IPS-NIHi11 (cell line): Measurements from ENCODE around the gene NDUFS6.

Experiments
- DNase-seq: peaks from one replicate; pipeline ENCODE4 v3.0.0; 2012; ENCODE audit warnings: mixed read lengths, low spot score

NDUFS6 gene

GRCh38 chr5:1817261-1818043, 16.2 kb downstream of the NDUFS6 start:
- no peak for DNase-seq

GRCh38 chr5:1818784-1819183, 17.6 kb downstream of the NDUFS6 start:
- DNase-seq: no peak

GRCh38 chr5:1819458-1819857, 18.3 kb downstream of the NDUFS6 start:
- DNase-seq: no peak

DNA sequence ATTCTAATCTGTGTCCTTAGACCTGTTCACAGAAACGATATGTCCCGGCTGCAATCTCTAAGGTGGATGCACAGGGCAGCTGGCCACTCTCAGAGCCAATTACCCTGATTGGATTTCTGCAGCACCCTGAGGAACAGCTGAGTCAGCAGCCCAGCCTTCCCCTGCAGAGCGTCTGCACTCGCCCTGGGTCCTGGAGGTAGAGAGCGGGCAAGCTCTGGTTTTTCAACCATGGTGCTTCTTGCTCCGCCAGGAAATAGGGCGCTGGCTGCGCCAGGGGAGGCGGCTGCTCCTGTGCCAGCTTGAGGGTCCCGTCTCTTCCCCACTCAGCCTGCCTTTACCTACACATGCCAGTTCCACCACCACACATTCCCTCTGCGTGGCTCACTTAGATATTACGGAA, 19.2 kb downstream of the NDUFS6 start:
- DNase-seq: no peak

DNA sequence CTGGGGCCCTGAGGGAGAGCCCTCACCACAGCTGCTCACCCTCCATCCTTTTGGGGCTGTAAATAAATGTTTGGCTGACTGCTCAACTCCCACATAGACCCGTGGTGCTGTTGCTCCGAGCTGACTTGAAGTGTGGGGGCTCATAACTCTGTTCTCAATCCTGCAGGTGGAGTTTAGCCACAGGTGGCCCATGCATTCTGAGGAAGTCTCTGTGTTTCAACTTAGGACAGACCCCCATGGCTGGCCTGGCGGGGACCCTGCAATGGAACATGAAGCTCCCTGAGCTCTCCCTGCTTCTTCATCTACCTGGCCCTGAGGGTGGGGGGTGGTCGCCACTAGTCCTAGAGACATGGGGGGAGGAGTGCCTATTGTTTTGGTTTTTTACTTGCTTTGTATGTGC, 19.7 kb downstream of the NDUFS6 start:
- DNase-seq: no peak

- no peak for DNase-seq
Observed at GRCh38 chr5:1821862-1822261, 20.7 kb downstream of the NDUFS6 start.

DNA sequence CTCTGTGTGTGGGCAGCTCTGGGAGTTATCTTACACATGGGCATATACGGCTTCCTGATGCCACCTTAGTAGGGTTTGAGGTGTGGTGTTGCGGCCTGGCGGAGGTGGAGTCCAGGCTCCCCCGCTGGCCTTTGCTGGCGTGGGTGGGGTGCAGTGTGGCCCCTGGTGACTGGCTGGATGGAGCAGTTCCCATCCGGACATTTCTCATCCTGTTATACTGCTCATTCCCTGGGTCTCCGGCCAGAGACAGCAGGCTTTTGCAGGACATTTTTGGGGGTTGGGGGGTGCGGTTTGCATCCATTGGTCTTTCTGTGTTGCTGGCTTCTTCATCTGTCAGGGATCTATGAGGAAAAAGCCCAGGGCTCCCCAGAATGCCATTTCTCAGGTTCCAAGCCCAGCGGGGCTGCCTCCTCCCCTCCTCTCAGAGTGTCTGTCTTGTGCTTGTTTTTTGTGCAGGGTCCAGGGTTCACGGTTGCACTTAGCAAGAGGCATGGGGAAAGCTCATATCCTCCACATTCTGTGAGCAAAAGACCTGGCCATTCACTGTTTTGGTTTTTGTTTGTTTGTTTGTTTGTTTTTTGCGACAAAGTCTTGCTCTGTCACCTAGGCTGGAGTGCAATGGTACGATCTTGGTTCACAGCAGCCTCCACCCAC, 22.3 kb downstream of the NDUFS6 start:
- no peak for DNase-seq

DNA sequence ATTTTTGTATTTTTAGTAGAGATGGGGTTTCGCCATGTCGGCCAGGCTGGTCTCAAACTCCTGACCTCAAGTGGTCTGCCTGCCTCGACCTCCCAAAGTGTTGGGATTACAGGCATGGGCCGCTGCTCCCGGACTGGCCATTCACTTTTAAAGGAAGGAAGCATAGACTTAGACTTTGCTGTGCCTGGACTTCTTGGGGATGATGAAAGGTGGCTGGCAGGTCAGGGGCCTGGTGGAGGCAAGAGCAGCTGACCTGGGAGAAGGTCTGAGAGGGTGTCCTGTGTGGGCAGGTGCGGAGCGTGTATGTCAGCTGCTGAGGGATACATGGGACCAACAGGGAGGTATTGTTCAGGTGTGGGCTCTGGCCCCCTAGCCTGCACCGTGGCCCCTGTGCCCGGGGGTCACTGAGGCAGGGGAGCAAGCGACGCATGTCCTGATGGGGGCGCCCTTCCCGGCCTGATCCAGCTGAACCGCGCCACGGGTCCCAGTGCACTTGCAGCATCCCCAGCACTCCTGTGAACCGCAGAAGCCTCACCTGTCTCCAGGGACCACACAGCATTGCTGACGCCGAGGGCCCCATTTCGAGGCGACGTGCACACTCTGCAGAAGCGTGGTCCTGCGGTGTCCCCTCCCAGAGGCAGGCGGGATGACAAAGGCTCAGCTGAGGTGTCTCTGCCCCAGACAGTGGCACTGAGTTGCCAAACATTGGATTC, 23.1 kb downstream of the NDUFS6 start:
- no peak for DNase-seq

DNA sequence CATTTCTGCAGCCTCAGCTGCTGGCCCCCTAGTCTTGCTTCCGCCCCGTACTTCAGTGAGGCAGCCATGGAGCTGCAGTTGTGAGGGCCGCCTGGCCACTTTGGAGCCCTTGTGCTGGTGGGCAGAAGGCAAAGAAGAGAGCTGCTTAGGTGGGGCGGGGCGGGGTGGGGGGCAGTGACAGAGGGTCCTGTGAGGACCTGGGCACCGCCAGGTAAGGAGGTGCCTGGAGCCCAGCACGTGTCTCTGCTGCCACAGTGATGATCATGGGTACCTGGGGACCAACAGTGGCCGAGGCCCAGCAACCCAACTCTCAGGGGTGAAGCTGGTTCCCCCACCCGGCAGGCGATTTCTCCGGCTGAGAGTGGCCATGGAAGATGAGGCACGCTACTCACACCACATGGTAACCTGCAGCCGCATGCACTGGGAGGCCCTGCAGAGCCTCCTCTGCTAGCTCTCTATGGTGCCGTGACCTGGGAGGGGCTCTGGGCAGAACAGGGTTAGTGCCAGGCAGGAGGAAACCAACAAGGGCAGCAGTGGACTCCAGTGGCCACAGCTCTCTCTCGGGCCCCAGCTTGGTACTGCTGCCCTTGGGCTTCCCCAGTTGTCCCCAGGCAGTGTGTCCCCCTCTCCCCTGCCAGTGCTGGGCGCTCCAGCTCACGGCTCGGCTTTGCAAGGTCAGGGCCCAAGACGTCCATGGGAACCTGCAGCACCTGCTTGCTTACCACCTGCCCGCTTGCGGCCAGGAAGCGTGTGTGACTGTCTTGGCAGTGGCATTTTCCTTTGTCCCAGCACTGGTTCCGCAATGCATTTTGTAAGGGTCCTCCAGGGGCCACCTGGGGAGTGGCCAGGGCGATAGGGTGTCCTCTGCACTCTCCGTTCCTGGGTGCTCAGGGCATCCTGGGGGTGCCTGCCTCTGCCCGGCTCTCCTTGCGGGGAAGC, 24.0 kb downstream of the NDUFS6 start:
- DNase-seq: no peak

GRCh38 chr5:1826235-1826980, 25.2 kb downstream of the NDUFS6 start:
- DNase-seq: no peak

DNA sequence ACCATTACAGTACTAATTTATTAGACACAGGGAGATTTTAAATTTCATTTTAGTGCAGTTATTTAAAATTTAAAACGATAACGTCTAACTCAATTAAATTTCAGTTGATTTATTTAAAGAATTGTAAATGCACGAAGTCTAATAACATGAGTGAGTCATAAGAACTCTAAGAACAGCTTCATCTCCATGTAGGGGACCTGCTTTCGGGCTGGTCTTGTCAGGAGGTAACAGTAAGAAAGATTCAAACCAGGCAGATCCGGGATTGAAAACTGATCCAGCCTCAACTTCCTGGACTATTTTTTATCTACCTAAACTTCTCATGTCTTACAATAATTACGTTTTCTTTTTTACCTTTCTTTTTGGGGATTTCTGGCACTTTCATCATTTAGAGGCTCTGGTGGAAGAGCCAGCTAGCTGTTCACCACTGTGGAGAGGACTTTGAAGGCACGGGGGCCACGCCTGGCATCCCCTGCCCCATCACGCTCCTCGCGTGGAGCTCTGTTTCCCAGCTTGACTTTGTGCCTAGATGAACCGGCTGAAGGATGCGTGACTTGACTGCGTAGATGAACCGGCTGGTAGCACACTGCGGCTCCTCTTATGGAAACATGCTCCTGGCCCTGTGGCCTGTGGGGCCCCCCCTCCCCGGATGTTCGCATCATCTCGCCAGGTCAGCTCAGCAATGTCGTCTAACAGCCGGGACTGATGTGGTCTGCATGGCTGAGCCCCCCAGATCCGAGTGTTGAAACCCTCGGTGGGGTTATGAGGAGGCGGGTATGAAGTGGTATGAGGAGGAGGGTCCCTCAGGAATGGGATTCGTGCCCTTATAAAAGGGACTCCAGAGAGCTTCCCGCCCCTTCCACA, 26.0 kb downstream of the NDUFS6 start:
- DNase-seq: no peak

- DNase-seq: peak; percentile 82
Observed at GRCh38 chr5:1827886-1828397, 26.7 kb downstream of the NDUFS6 start.

DNA sequence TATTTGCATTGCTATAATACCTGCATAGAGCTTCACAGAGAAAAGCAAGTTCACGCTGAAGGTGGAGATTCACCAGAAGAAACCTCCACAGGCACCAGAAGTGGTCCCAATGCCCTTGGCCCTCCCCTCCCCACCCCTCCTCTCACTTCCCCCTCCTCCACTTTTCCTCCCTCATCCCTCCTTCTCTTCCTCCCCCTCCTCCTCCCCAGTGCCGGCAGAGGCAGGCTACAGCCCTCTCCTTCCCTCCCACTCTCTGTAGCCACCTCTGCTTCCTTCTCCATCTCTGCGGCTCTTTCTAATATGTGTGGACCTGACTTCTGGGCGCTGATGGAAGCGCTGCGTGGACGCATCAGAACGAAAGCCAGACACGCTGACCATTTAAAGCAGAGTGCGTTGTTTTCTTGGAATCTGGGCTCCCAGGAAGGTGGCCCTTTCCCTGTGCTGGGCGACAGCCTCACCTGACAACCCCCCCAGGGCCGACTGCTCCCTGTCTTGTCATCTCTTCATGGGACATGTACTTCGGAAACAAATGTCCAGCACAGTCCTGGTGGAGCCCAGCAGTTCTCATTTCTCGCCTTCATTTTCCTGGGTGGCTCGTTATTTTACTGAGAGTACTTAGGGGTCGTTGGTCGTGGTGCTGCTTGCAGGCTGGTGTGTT, 29.5 kb downstream of the NDUFS6 start:
- no peak for DNase-seq

GRCh38 chr5:1831257-1831656, 30.1 kb downstream of the NDUFS6 start:
- DNase-seq: no peak

DNA sequence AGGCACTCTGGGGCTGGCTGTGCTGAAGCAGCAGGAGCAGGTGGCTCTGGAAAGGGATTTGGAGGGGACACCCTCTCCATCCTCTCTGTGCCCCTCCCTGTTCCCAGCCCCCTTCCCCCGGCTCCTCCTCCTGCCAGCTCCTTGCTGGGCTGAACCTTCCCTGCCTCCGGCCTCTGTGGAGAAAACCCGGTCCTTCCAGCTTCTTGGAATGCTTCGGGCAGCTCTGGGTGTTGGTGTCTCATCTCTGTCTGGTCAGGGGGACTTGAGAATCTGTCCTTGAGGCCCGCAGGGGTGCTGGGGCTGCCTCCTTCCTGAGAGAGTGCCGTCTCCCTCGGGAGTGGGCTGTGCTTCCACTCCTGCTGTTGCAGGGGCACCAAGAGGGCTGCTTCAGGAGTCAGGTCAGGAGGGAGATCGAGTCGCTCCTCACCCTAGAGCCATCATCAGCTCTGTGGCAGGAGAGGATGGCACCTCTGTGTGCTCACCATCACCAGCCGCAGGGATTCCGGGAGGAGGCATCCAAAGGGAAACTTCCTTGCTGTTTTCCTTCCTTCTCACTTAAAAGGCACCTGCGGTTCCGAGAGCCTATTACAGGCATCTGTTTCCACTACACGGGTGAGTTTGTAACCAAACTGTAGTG, 30.6 kb downstream of the NDUFS6 start:
- DNase-seq: peak; percentile 46

- DNase-seq: no peak
Observed at GRCh38 chr5:1832511-1833250, 31.5 kb downstream of the NDUFS6 start.

GRCh38 chr5:1833264-1834021, 32.2 kb downstream of the NDUFS6 start:
- no peak for DNase-seq
